Peyer's patch (tissue), 4 donors: ENCODE results near the gene ERLIN1.

Source experiments
- CTCF ChIP-seq, 6 experiments: fragments of 450-650 bp in 4 of 6; fragments of 200-600 bp in 2 of 6; sonication (generic) in 1 of 6; IDR thresholded peaks; one replicate each; pipeline ENCODE4 v1.5.1; 2017 to 2019; ENCODE audit warnings: antibody characterized with exemption in 6 of 6, mild to moderate bottlenecking in 3 of 6, moderate library complexity in 1 of 6
- POLR2A ChIP-seq, 2 donors: fragments of 450-650 bp; IDR thresholded peaks; one replicate each; pipeline ENCODE4 v1.5.1; 2017; ENCODE audit warnings: antibody characterized with exemption in 2 of 2, mild to moderate bottlenecking in 2 of 2, moderate library complexity in 2 of 2

- TF ChIP-seq POLR2A (IDR thresholded peaks at IDR 0.05) (no peak), CTCF (IDR thresholded peaks at IDR 0.05) (no peak)
Measured at GRCh38 chr10:100192350-100192749, 6.5 kb upstream of the ERLIN1 start.
